ENCODE measurements around the gene C11orf65.
"Not testable (repeated sequence)": the region's sequence is repeated elsewhere in the genome, so short reads cannot be mapped to it uniquely, and the experiment has no call there.

The C11orf65 gene

DNA sequence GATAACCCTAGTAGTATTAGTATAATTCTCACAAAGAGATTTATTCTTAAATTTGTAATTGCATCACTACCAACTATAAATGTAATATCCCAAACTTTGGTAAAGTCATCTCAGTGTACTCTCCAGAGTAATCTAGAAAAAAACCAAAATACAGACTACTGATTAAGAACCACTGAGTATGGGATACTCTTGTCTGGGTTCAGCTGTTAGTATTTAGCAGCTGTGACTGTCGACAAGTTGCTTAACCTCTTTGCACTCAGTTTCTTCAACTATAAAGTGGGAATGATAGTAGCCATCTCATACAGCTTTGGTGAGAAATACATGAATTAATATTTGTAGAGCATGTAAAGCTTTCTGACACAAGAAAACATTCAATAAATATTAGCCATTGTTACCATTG is 35.3 kb downstream of the C11orf65 start:
- TF ChIP-seq, protein P1, sequence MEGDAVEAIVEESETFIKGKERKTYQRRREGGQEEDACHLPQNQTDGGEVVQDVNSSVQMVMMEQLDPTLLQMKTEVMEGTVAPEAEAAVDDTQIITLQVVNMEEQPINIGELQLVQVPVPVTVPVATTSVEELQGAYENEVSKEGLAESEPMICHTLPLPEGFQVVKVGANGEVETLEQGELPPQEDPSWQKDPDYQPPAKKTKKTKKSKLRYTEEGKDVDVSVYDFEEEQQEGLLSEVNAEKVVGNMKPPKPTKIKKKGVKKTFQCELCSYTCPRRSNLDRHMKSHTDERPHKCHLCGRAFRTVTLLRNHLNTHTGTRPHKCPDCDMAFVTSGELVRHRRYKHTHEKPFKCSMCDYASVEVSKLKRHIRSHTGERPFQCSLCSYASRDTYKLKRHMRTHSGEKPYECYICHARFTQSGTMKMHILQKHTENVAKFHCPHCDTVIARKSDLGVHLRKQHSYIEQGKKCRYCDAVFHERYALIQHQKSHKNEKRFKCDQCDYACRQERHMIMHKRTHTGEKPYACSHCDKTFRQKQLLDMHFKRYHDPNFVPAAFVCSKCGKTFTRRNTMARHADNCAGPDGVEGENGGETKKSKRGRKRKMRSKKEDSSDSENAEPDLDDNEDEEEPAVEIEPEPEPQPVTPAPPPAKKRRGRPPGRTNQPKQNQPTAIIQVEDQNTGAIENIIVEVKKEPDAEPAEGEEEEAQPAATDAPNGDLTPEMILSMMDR (conservative IDR thresholded peaks at IDR 0.05; ENCODE audit: low read length), result no peak
- H3K4me3 ChIP-seq (ENCODE audit: low read length), result no peak overlapping the region
- DNase-seq (ENCODE audit: low read depth), result no peak

DNA sequence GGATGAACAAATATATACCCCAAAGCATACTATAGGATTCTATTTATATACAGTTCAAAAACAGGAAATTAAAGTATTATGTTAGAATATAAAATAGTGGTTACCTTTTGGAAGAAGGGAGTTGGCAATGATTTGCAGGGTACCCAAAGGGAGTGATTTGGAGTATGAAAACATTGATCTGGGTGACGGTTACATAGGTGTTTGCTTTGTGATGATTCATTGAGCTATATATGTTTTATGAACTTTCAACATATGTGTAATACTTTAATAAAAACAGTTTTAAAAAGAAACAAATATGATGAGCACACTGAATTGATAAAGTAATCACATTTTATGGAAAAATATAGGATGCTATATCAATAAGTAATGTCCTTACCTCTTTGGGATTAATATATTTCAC is 36.0 kb downstream of the C11orf65 start:
- no peak for DNase-seq (ENCODE audit: low read depth)
- TF ChIP-seq, protein P1 (conservative IDR thresholded peaks at IDR 0.05; ENCODE audit: low read length), result no peak
- no peak overlapping the region for H3K4me3 ChIP-seq (ENCODE audit: low read length)

DNA sequence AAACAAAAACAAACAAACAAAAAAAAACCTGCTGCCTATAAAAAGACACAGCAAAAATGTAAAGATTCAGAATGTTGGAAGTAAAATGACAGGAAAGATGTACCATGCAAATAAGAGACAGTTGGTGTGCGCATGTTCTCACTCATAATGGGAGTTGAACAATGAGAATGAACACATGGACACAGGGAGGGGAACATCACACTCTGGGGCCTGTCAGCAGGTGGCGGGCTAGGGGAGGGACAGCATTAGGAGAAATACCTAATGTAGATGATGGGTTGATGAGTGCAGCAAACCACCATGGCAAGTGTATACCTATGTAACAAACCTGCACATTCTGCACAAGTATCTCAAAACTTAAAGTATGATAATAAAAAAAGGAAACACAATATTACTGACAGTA is 49.8 kb downstream of the C11orf65 start:
- not testable (repeated sequence) for DNase-seq (ENCODE audit: low read depth); H3K4me3 ChIP-seq (ENCODE audit: low read length)
- TF ChIP-seq, protein P1 (conservative IDR thresholded peaks at IDR 0.05; ENCODE audit: low read length), result peak; percentile 28

DNA sequence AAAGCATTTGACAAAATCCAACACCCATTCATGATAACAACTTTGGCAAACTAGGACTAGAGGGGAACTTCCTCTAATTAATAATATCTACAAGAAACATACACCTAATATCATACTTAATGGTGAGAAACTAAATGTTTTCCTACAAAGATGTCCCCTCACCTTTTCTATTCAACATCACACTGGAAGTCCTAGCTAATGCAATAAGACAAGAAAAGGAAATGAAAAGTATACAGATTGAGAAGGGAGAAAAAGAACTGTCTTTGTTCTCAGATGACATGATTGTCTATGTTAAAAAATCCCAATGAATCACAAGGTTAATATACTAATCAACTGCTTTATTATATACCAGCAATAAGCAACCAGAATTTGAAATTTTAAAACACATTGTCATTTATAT is 52.4 kb downstream of the C11orf65 start:
- H3K4me3 ChIP-seq (ENCODE audit: low read length), result no peak overlapping the region
- TF ChIP-seq, protein P1 (conservative IDR thresholded peaks at IDR 0.05; ENCODE audit: low read length), result no peak
- no peak for DNase-seq (ENCODE audit: low read depth)

DNA sequence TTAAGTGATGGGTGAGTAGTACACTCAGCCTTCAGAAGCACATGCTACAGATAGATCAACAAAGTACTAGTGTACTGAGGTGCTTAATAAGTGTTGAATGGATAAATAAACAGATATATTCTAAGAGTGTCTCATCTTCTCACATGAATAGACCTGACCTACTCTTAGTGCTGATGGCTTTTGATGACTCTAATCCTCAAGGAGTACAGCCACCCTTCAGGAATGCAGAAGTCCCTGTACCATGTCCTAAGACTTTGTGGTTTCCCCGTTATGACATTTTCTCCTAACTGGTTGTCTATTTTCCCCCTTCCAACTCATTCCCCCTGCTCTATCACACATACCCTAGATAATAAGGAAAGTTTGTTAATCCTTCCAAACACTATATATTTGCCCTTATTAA is 61.6 kb downstream of the C11orf65 start:
- TF ChIP-seq, protein P1 (conservative IDR thresholded peaks at IDR 0.05; ENCODE audit: low read length), result no peak
- DNase-seq (ENCODE audit: low read depth), result peak; percentile 9
- no peak overlapping the region for H3K4me3 ChIP-seq (ENCODE audit: low read length)

DNA sequence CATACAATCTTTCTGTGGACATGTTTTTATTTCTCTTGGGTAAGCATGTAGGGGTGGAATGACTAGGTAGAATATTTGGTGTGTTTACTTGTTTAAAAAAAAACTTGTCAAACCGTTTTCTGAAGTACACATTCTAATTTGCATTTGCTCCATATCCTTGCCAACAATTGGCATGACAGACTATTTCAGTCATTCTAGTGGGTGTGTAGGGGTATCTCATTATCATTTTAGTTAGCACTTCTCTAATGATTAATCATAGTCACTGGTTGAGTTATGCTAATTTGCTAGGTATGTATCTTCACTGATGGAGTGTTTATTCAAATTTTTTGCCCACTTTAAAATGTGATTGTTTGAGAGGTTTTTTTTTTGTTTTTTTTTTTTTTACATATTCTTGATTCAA is 64.3 kb downstream of the C11orf65 start:
- no peak for DNase-seq (ENCODE audit: low read depth)
- TF ChIP-seq, protein P1 (conservative IDR thresholded peaks at IDR 0.05; ENCODE audit: low read length), result no peak
- no peak overlapping the region for H3K4me3 ChIP-seq (ENCODE audit: low read length)

DNA sequence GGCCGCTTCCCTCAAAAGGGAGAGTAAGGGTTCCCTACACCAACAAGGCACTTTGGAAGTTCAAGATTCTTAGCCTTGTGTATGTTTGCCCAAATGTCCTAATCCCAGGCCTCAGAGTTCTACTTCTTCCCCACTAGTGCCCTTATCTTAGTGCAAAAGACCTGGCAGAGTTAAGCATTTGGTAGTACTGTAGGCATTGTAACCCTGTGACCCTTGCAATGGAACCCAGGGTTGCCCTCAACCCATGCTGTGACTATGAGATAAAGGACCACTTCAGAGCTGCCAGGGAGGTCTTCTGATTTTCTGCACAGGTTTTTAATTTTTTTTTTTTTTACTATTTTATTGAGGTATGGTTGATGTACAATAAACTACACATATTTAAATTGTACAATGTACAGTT is 65.1 kb downstream of the C11orf65 start:
- DNase-seq (ENCODE audit: low read depth), result no peak
- TF ChIP-seq, protein P1 (conservative IDR thresholded peaks at IDR 0.05; ENCODE audit: low read length), result no peak
- H3K4me3 ChIP-seq (ENCODE audit: low read length), result no peak overlapping the region

Measured in AG10803 (cell line).